Breast epithelium (tissue), 3 donors: ENCODE measurements around the gene SYCE3.

Source experiments
- POLR2A ChIP-seq: fragments of 450-650 bp; IDR thresholded peaks from one replicate; pipeline ENCODE4 v1.6.1; 2016; ENCODE audit warnings: antibody characterized with exemption, mild to moderate bottlenecking, moderate library complexity
- POLR2AphosphoS5 ChIP-seq, 3 donors: sonication (generic); formaldehyde crosslinking; IDR thresholded peaks; one replicate each; pipeline ENCODE4 v1.6.1; 2017; ENCODE audit warnings: antibody characterized with exemption in 3 of 3
- TF ChIP-seq, protein P1 (sequence below), 3 donors: fragments of 450-650 bp; IDR thresholded peaks; one replicate each; pipeline ENCODE4 v1.5.1; 2016 to 2017; ENCODE audit warnings: antibody characterized with exemption in 3 of 3, mild to moderate bottlenecking in 3 of 3, moderate library complexity in 3 of 3

DNA sequence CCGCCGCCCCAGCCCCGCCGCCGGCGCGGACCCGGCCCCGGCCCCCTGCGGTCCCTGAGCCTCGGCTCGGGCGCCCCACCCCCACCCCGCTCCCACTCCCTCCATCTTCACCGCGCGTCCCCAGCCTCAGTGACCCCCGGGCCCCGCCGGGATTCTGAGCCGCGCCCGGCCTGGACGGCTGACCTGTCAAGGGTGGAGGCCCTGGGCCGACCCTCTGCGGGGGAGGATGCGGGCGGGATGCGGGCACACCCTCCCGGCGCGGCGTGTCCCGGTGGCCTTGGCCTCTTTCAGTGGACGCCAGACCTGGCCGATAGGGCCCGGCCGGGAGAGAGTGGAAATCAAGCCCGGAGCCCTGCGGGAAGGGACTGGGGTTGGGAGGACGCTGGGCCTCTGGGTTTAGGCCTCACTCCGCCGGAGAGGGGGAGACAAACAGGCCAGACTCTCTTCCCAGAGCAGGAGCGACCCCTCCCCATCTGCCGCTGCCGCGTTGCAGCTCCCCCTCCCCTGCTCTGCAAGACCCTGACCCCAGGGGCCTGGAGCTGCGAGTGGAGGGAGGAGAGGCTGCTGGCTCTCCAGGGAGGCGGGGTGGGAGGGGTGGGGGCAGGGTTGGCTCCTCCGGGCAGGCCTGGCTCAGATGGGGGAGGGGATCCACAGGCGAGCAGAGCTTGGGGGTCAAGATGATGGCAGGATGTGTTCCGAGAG lies 38.4 kb upstream of the SYCE3 start:
- TF ChIP-seq POLR2A: no peak
- TF ChIP-seq, protein P1, sequence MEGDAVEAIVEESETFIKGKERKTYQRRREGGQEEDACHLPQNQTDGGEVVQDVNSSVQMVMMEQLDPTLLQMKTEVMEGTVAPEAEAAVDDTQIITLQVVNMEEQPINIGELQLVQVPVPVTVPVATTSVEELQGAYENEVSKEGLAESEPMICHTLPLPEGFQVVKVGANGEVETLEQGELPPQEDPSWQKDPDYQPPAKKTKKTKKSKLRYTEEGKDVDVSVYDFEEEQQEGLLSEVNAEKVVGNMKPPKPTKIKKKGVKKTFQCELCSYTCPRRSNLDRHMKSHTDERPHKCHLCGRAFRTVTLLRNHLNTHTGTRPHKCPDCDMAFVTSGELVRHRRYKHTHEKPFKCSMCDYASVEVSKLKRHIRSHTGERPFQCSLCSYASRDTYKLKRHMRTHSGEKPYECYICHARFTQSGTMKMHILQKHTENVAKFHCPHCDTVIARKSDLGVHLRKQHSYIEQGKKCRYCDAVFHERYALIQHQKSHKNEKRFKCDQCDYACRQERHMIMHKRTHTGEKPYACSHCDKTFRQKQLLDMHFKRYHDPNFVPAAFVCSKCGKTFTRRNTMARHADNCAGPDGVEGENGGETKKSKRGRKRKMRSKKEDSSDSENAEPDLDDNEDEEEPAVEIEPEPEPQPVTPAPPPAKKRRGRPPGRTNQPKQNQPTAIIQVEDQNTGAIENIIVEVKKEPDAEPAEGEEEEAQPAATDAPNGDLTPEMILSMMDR (IDR thresholded peaks at IDR 0.05): no peak
- TF ChIP-seq POLR2AphosphoS5 (IDR thresholded peaks at IDR 0.05): no peak
